Osteocyte (in vitro differentiated cells): Measurements from ENCODE around the gene MPL. TPM values are rescaled to one million over a fixed set of nuclear protein-coding genes. Genes with fewer than 3 reads are reported as not detected.
A peak's percentile ranks its signal among the peaks of the same experiment; 100 is the strongest.

Experiments used
- DNase-seq: peaks from one replicate; pipeline ENCODE4 v3.0.0; 2021; ENCODE audit warnings: mixed read lengths; ENCODE audit not compliant: unreplicated experiment; ENCODE audit errors: extremely low spot score
- H3K27ac Mint-ChIP-seq: one replicate; pipeline ENCODE4 v1.8.0; 2021; ENCODE audit warnings: mild to moderate bottlenecking, mixed read lengths; ENCODE audit not compliant: unreplicated experiment
- H3K27me3 Mint-ChIP-seq: one replicate; pipeline ENCODE4 v1.8.0; 2021; ENCODE audit warnings: mixed read lengths; ENCODE audit not compliant: unreplicated experiment
- H3K36me3 Mint-ChIP-seq: one replicate; pipeline ENCODE4 v1.8.0; 2021; ENCODE audit warnings: mixed read lengths; ENCODE audit not compliant: unreplicated experiment
- H3K4me1 Mint-ChIP-seq: one replicate; pipeline ENCODE4 v1.8.0; 2021; ENCODE audit warnings: mixed read lengths; ENCODE audit not compliant: unreplicated experiment
- H3K4me3 Mint-ChIP-seq: one replicate; pipeline ENCODE4 v1.8.0; 2021; ENCODE audit warnings: mild to moderate bottlenecking, moderate library complexity, mixed read lengths; ENCODE audit not compliant: unreplicated experiment
- H3K9me3 Mint-ChIP-seq: one replicate; pipeline ENCODE4 v1.8.0; 2021; ENCODE audit warnings: mixed read lengths; ENCODE audit not compliant: unreplicated experiment
- CTCF ChIP-seq: fragments of 200-600 bp; sonication (generic); IDR thresholded peaks from 2 replicates; pipeline ENCODE4 v1.5.0; 2021; ENCODE audit warnings: antibody characterized with exemption, mild to moderate bottlenecking, moderate library complexity
- total RNA-seq: library from RNA; stranded (reverse); gene quantifications from 2 replicates; pipeline ENCODE4 v1.2.1, GENCODE V29; 2021

MPL gene
- total RNA-seq, 1 donor from 2014 or later = not detected

GRCh38 chr1:43360616-43361015 is 23.0 kb downstream of the MPL start:
- H3K27ac Mint-ChIP-seq = no peak overlapping the region
- H3K4me1 Mint-ChIP-seq = peaks cover 44% of the 10 kb centered on the region
- peaks cover 19% of the 10 kb centered on the region for H3K36me3 Mint-ChIP-seq
- no peaks in the 10 kb centered on the region for H3K27me3 Mint-ChIP-seq
- H3K4me3 Mint-ChIP-seq = peak overlapping the region; percentile 88
- H3K9me3 Mint-ChIP-seq = no peaks in the 10 kb centered on the region
- no peak for DNase-seq
- TF ChIP-seq CTCF = no peak

- H3K4me1 Mint-ChIP-seq = peaks cover 55% of the 10 kb centered on the region
- H3K36me3 Mint-ChIP-seq = peaks cover 19% of the 10 kb centered on the region
- no peaks in the 10 kb centered on the region for H3K27me3 Mint-ChIP-seq
- no peak for DNase-seq
- no peak overlapping the region for H3K4me3 Mint-ChIP-seq
- no peaks in the 10 kb centered on the region for H3K9me3 Mint-ChIP-seq
- H3K27ac Mint-ChIP-seq = no peak overlapping the region
- TF ChIP-seq CTCF = no peak
Measured at GRCh38 chr1:43363283-43363934, 25.8 kb downstream of the MPL start.

GRCh38 chr1:43363935-43364525 is 26.4 kb downstream of the MPL start:
- no peak for DNase-seq
- Mint-ChIP-seq H3K27ac (peak overlapping the region; percentile 12), H3K9me3 (no peaks in the 10 kb centered on the region), H3K4me1 (peaks cover 59% of the 10 kb centered on the region), H3K36me3 (peaks cover 19% of the 10 kb centered on the region), H3K4me3 (no peak overlapping the region), H3K27me3 (no peaks in the 10 kb centered on the region)
- TF ChIP-seq CTCF = no peak

GRCh38 chr1:43365678-43366077 is 28.1 kb downstream of the MPL start:
- H3K27me3 Mint-ChIP-seq = no peaks in the 10 kb centered on the region
- peak overlapping the region; percentile 71 for H3K27ac Mint-ChIP-seq
- no peaks in the 10 kb centered on the region for H3K9me3 Mint-ChIP-seq
- TF ChIP-seq CTCF = no peak
- DNase-seq = no peak
- peaks cover 48% of the 10 kb centered on the region for H3K4me1 Mint-ChIP-seq
- peak overlapping the region; percentile 84 for H3K4me3 Mint-ChIP-seq
- peaks cover 19% of the 10 kb centered on the region for H3K36me3 Mint-ChIP-seq

GRCh38 chr1:43366179-43366578 is 28.6 kb downstream of the MPL start:
- no peak for TF ChIP-seq CTCF
- DNase-seq = no peak
- Mint-ChIP-seq H3K27me3 (no peaks in the 10 kb centered on the region), H3K4me1 (peaks cover 44% of the 10 kb centered on the region), H3K36me3 (peaks cover 19% of the 10 kb centered on the region), H3K9me3 (no peaks in the 10 kb centered on the region), H3K27ac (peak overlapping the region; percentile 71), H3K4me3 (peak overlapping the region; percentile 84)
